Stimulated activated CD4-positive, alpha-beta T cell treated with anti-CD3 and anti-CD28 coated beads, Interleukin-15, amount 100 ng/mL, for 1 hour (primary cell): ENCODE measurements around the gene SLC8A1.

Experiments used
- DNase-seq, 2 donors: peaks; one replicate each; pipeline ENCODE4 v3.0.0-alpha.2; 2020; ENCODE audit warnings: low read depth in 1 of 2, low spot score in 1 of 2

Gene SLC8A1

GRCh38 chr2:40243581-40244187 is 208.2 kb downstream of the SLC8A1 start:
- no peak for DNase-seq

- DNase-seq = no peak
Measured at GRCh38 chr2:40242315-40242714, 209.6 kb downstream of the SLC8A1 start.

GRCh38 chr2:40240070-40240469 is 211.8 kb downstream of the SLC8A1 start:
- DNase-seq = no peak

- DNase-seq = no peak
Measured at GRCh38 chr2:40230707-40231432, 221.0 kb downstream of the SLC8A1 start.

- no peak for DNase-seq
Measured at GRCh38 chr2:40230186-40230585, 221.7 kb downstream of the SLC8A1 start.

GRCh38 chr2:40228310-40228709 is 223.6 kb downstream of the SLC8A1 start:
- DNase-seq = no peak

GRCh38 chr2:40227210-40227609 is 224.7 kb downstream of the SLC8A1 start:
- DNase-seq = no peak

- no peak for DNase-seq
Measured at GRCh38 chr2:40226637-40227036, 225.3 kb downstream of the SLC8A1 start.

- no peak for DNase-seq
Measured at GRCh38 chr2:40225670-40226210, 226.2 kb downstream of the SLC8A1 start.

GRCh38 chr2:40224318-40224717 is 227.6 kb downstream of the SLC8A1 start:
- no peak for DNase-seq

- no peak for DNase-seq
Measured at GRCh38 chr2:40220177-40220925, 231.5 kb downstream of the SLC8A1 start.

GRCh38 chr2:40219141-40219540 is 232.7 kb downstream of the SLC8A1 start:
- DNase-seq = no peak

- no peak for DNase-seq
Measured at GRCh38 chr2:40218679-40219078, 233.2 kb downstream of the SLC8A1 start.

- no peak for DNase-seq
Measured at GRCh38 chr2:40213619-40214018, 238.3 kb downstream of the SLC8A1 start.

- DNase-seq = no peak
Measured at GRCh38 chr2:40213071-40213470, 238.8 kb downstream of the SLC8A1 start.

GRCh38 chr2:40210968-40211353 is 240.9 kb downstream of the SLC8A1 start:
- no peak for DNase-seq

- DNase-seq = no peak
Measured at GRCh38 chr2:40210344-40210967, 241.4 kb downstream of the SLC8A1 start.

- no peak for DNase-seq
Measured at GRCh38 chr2:40209761-40210160, 242.1 kb downstream of the SLC8A1 start.

GRCh38 chr2:40208463-40208862 is 243.4 kb downstream of the SLC8A1 start:
- no peak for DNase-seq

- DNase-seq = no peak
Measured at GRCh38 chr2:40204268-40204667, 247.6 kb downstream of the SLC8A1 start.

- DNase-seq = no peak
Measured at GRCh38 chr2:40202798-40203400, 249.0 kb downstream of the SLC8A1 start.
